ENCODE data around the gene KRT35. TPM values are rescaled to one million over a fixed set of nuclear protein-coding genes. Genes with fewer than 3 reads are reported as not detected.

Gene KRT35
- total and polyA plus RNA-seq, 2 of the 13 experiments (the other 11 are each of a cell fraction or from before 2014, with no cell fraction given): not detected

GRCh38 chr17:41530062-41531048, 49.4 kb upstream of the KRT35 start (continued):
- TF ChIP-seq CHCHD3 (CRISPR knock-in tag; IDR thresholded peaks at IDR 0.05) (no peak), ZBTB46 (CRISPR knock-in tag; IDR thresholded peaks at IDR 0.05; ENCODE audit: borderline replicate concordance) (no peak)

- ATAC-seq (no peak; the same call in 2 of the 3 replicates), DNase-seq (ENCODE audit: low spot score) (no peak), FAIRE-seq (peak; percentile 44)
- WGBS (ENCODE audit: low lambda C conversion rate): 6% methylated on average over 5 of the region's 5 CpGs
- BruUV-seq (replicated peaks): no TSS peak
- intact Hi-C loops (cut with micrococcal nuclease; ENCODE audit: unreplicated experiment) (loop anchor here (10.0 kb wide), 1 partner anchor 625 kb away; no protein-coding TSS in a partner anchor), in situ Hi-C loops (cut with HindIII; ENCODE audit: extremely low pct_ligation_motif_present, low pct_unique_long_range_greater_than_20kb) (no loop called here)
- H3K27me3 ChIP-seq (ENCODE audit: control insufficient read depth in 1 of 2, insufficient read depth in 2 of 2, low read length in 2 of 2): peaks cover 0 to 3% of the 10 kb centered on the region in 2 experiments; a peak in 1 of 5 replicates
- H3K36me3 ChIP-seq (replicated peaks in 1 of 2; ENCODE audit: control insufficient read depth in 1 of 2, insufficient read depth in 2 of 2, low read length in 2 of 2): no peaks in the 10 kb centered on the region
- no peaks in the 10 kb centered on the region for H3K9me3 ChIP-seq (ENCODE audit: low read length)
- no peaks in the 10 kb centered on the region for H4K20me1 ChIP-seq (ENCODE audit: insufficient read depth, low read length)
- H3K27ac ChIP-seq (ENCODE audit: extremely low read length, insufficient read depth, low read length): peak overlapping the region; percentile 7
- H3K4me3 ChIP-seq (replicated peaks in 1 of 3; ENCODE audit: insufficient read depth in 1 of 3, low read depth in 2 of 3, low read length in 3 of 3): peak overlapping the region in 1 of 3 experiments; percentile 84; a peak in 2 of 6 replicates
- H3K4me1 ChIP-seq (ENCODE audit: insufficient read depth, low read length): peaks cover 51% of the 10 kb centered on the region
- H3K4me2 ChIP-seq (ENCODE audit: low read depth, low read length): peak overlapping the region; percentile 84
- ChIA-PET CTCF (ENCODE audit: low intra/inter-chr PET ratio, low total read pairs) (interaction anchor here (0.5 kb wide), 1 partner anchor 33 kb away, joined by 3 read pairs; no protein-coding TSS in a partner anchor), POLR2A (interaction anchor here (1.0 to 3.3 kb wide), 8 partner anchors 8 to 627 kb away, joined by 3 to 26 read pairs (median 6); partner anchors contain the start of gene EIF1)
- H3K9ac ChIP-seq (ENCODE audit: insufficient read depth, low read depth, low read length): peak overlapping the region; percentile 33
- H3K79me2 ChIP-seq (ENCODE audit: insufficient read depth, low read length): peaks cover 7% of the 10 kb centered on the region
- no peak overlapping the region for H2AFZ ChIP-seq (ENCODE audit: low read length)
- TF ChIP-seq GATAD1 (CRISPR knock-in tag; IDR thresholded peaks at IDR 0.05) (no peak), PRDM4 (CRISPR knock-in tag; IDR thresholded peaks at IDR 0.05; ENCODE audit: borderline replicate concordance) (no peak), PHB2 (IDR thresholded peaks at IDR 0.05; ENCODE audit: partially characterized antibody) (no peak), HNF1A (IDR thresholded peaks at IDR 0.05; ENCODE audit: low read depth) (no peak), HNF1A (CRISPR knock-in tag; IDR thresholded peaks at IDR 0.05; ENCODE audit: borderline replicate concordance) (no peak), TEAD3 (CRISPR knock-in tag; optimal IDR thresholded peaks at IDR 0.05; ENCODE audit: borderline replicate concordance) (no peak), PHF5A (CRISPR knock-in tag; IDR thresholded peaks at IDR 0.05; ENCODE audit: low read depth, unreplicated experiment) (no peak), CSRNP1 (CRISPR knock-in tag; IDR thresholded peaks at IDR 0.05) (no peak)
Observed at GRCh38 chr17:41529491-41529915, 48.6 kb upstream of the KRT35 start.
